Measurements from ENCODE around the gene TMOD3. TPM values are rescaled to one million over a fixed set of nuclear protein-coding genes. Genes with fewer than 3 reads are reported as not detected.

TMOD3 gene
- total RNA-seq, 2 experiments from 2014 or later, result 53.6 to 59.2 TPM

- peaks cover 38% of the 10 kb centered on the region for H3K4me1 Mint-ChIP-seq (ENCODE audit: low read depth)
- no peak overlapping the region for H3K4me3 Mint-ChIP-seq
- H3K36me3 Mint-ChIP-seq (ENCODE audit: low read depth), result peaks cover 55% of the 10 kb centered on the region
- TF ChIP-seq, protein P1, sequence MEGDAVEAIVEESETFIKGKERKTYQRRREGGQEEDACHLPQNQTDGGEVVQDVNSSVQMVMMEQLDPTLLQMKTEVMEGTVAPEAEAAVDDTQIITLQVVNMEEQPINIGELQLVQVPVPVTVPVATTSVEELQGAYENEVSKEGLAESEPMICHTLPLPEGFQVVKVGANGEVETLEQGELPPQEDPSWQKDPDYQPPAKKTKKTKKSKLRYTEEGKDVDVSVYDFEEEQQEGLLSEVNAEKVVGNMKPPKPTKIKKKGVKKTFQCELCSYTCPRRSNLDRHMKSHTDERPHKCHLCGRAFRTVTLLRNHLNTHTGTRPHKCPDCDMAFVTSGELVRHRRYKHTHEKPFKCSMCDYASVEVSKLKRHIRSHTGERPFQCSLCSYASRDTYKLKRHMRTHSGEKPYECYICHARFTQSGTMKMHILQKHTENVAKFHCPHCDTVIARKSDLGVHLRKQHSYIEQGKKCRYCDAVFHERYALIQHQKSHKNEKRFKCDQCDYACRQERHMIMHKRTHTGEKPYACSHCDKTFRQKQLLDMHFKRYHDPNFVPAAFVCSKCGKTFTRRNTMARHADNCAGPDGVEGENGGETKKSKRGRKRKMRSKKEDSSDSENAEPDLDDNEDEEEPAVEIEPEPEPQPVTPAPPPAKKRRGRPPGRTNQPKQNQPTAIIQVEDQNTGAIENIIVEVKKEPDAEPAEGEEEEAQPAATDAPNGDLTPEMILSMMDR (IDR thresholded peaks at IDR 0.05), result no peak
- intact Hi-C loops (cut with micrococcal nuclease), result no loop called here
- no peak overlapping the region for H3K27ac Mint-ChIP-seq
- POLR2A ChIA-PET, result interaction anchor here (0.6 to 1.4 kb wide), 2 partner anchors 21 to 105 kb away, joined by 3 read pairs; no protein-coding TSS in a partner anchor
- H3K9me3 Mint-ChIP-seq, result no peaks in the 10 kb centered on the region
- ATAC-seq, result no peak
- CTCF ChIA-PET, result interaction anchor here (0.7 to 1.4 kb wide), 5 partner anchors 10 to 130 kb away, joined by 3 to 6 read pairs (median 3); no protein-coding TSS in a partner anchor
- DNase-seq, result no peak
- H3K27me3 Mint-ChIP-seq, result no peaks in the 10 kb centered on the region
Measured at GRCh38 chr15:51866161-51866560, 36.7 kb downstream of the TMOD3 start.

DNA sequence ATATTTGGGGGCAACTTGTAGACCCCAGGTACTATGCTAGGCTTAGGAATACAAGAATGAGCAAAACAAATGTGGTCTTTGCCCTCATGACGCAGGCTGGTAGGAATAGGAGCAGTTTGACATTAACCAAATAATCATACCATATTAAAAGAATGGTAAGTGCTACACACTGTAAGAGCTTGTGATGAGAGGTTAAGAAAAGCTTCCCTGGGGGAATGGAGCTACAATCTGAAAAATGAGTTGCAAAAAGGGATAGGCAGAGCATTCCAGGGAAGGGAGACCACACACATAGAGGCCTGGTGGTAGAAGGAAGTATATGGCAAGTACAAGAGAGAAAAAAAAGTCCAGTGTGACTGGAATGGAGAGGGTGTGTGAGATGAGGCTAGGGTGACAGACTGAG, 37.3 kb downstream of the TMOD3 start:
- DNase-seq (no peak), ATAC-seq (no peak)
- TF ChIP-seq, protein P1 (IDR thresholded peaks at IDR 0.05), result no peak
- no peak overlapping the region for H3K4me3 Mint-ChIP-seq
- POLR2A ChIA-PET, result interaction anchor here (0.6 to 1.4 kb wide), 2 partner anchors 21 to 104 kb away, joined by 3 read pairs; no protein-coding TSS in a partner anchor
- H3K4me1 Mint-ChIP-seq (ENCODE audit: low read depth), result peaks cover 33% of the 10 kb centered on the region
- intact Hi-C loops (cut with micrococcal nuclease), result no loop called here
- no peaks in the 10 kb centered on the region for H3K9me3 Mint-ChIP-seq
- H3K27ac Mint-ChIP-seq, result no peak overlapping the region
- peaks cover 58% of the 10 kb centered on the region for H3K36me3 Mint-ChIP-seq (ENCODE audit: low read depth)
- CTCF ChIA-PET, result interaction anchor here (0.7 to 1.4 kb wide), 5 partner anchors 11 to 131 kb away, joined by 3 to 6 read pairs (median 3); no protein-coding TSS in a partner anchor
- H3K27me3 Mint-ChIP-seq, result no peaks in the 10 kb centered on the region

DNA sequence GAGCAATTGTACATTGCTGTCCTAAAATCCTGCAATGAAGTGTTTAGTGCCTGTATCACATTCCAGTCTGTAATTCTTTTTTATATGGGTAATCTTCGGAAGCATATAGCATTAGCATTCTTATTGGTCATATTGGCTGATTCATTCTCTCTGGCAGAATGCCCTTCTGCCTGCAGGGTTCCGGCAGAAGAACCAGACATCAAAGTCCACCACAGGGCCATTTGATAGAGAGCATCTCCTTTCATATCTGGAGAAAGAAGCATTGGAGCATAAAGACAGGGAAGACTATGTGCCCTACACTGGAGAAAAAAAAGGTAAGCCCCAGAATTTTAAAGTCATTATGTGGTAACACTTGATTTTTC, 39.6 kb downstream of the TMOD3 start:
- POLR2A ChIA-PET, result interaction anchor here (1.1 kb wide), 1 partner anchor 10 kb away, joined by 4 read pairs; no protein-coding TSS in a partner anchor
- ATAC-seq (no peak), DNase-seq (no peak)
- intact Hi-C loops (cut with micrococcal nuclease), result no loop called here
- CTCF ChIA-PET, result no interaction called here
- no peak overlapping the region for H3K4me3 Mint-ChIP-seq
- H3K27me3 Mint-ChIP-seq, result no peaks in the 10 kb centered on the region
- TF ChIP-seq, protein P1 (IDR thresholded peaks at IDR 0.05), result no peak
- H3K9me3 Mint-ChIP-seq, result no peaks in the 10 kb centered on the region
- H3K36me3 Mint-ChIP-seq (ENCODE audit: low read depth), result peaks cover 53% of the 10 kb centered on the region
- H3K4me1 Mint-ChIP-seq (ENCODE audit: low read depth), result peaks cover 13% of the 10 kb centered on the region
- H3K27ac Mint-ChIP-seq, result no peak overlapping the region

- POLR2A ChIA-PET, result interaction anchor here (1.0 kb wide), 1 partner anchor 12 kb away, joined by 3 read pairs; no protein-coding TSS in a partner anchor
- H3K36me3 Mint-ChIP-seq (ENCODE audit: low read depth), result peaks cover 46% of the 10 kb centered on the region
Measured at GRCh38 chr15:51870774-51871173, 41.3 kb downstream of the TMOD3 start.

More at GRCh38 chr15:51870774-51871173, 41.3 kb downstream of the TMOD3 start:
- no peak for DNase-seq
- CTCF ChIA-PET, result interaction anchor here (1.3 to 1.4 kb wide), 2 partner anchors 18 to 20 kb away, joined by 3 to 6 read pairs; no protein-coding TSS in a partner anchor
- H3K27me3 Mint-ChIP-seq, result no peaks in the 10 kb centered on the region
- no peaks in the 10 kb centered on the region for H3K4me1 Mint-ChIP-seq (ENCODE audit: low read depth)
- no peak overlapping the region for H3K27ac Mint-ChIP-seq
- TF ChIP-seq, protein P1 (IDR thresholded peaks at IDR 0.05), result no peak
- H3K4me3 Mint-ChIP-seq, result no peak overlapping the region
- H3K9me3 Mint-ChIP-seq, result no peaks in the 10 kb centered on the region
- intact Hi-C loops (cut with micrococcal nuclease), result no loop called here
- no peak for ATAC-seq

All from activated CD8-positive, alpha-beta T cell treated with anti-CD3 and anti-CD28 coated beads for 36 hours (primary cell).